T-helper 9 cell (primary cell): ENCODE measurements around the gene CEMIP2.
"Not testable (repeated sequence)": the region's sequence is repeated elsewhere in the genome, so short reads cannot be mapped to it uniquely, and the experiment has no call there.

ENCODE experiments used
- DNase-seq: peaks from one replicate; pipeline ENCODE4 v3.0.0-alpha.2; 2020

CEMIP2 gene

DNA sequence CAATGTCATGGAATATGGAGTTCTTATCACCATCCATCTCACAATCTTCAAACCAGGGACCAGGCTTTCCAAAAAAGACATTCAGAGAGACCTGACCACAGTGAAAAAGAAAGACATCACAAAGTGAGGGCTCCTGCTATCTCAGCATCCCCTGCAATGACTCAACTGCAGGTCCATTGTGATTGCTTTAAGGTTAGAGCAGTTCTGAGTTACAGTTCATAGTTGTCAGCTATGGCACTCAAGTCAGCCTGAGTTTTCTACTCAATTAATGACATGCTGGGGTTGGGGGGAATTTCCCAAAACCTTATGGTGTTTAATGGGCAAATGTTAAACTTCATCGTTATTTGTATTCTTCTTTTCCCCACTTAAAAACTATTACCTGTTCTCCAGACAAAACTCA, 58.9 kb downstream of the CEMIP2 start:
- no peak for DNase-seq

DNA sequence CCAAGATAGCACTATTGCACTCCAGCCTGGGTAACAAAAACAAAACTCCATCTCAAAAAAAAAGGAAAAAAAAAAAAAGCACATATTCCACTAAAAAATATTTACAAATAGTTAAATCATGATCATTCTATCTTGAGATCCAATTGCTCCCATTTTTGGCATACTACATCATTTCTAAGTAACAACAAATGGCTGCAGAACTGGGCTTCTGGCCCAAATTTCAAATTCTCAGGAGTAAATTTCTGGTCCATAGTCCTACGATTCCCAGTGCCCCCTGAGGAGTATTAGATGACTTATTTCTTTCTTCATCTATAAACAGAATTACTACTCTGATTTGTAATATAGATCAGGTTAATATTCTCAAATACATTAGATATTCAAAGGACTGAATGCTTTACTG, 62.1 kb downstream of the CEMIP2 start:
- DNase-seq: no peak

DNA sequence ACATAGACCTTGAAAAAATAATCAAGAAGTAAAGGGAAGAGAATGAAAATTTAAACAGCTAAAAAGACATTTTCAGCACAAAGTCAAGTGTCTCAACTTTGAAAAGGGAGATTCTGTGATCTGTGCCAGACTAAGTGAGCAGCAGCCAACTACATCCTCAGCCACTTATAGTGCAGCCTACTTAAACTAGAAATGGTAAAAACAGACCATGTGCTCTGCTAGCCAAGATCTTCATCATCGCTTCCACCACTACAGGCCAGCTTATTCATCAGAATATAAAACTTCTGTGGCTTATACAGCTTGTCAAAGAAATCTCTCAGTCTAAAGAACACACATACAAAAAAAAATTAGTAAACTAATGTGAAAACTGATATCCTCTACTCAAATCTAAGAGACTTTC, 63.5 kb downstream of the CEMIP2 start:
- no peak for DNase-seq

DNA sequence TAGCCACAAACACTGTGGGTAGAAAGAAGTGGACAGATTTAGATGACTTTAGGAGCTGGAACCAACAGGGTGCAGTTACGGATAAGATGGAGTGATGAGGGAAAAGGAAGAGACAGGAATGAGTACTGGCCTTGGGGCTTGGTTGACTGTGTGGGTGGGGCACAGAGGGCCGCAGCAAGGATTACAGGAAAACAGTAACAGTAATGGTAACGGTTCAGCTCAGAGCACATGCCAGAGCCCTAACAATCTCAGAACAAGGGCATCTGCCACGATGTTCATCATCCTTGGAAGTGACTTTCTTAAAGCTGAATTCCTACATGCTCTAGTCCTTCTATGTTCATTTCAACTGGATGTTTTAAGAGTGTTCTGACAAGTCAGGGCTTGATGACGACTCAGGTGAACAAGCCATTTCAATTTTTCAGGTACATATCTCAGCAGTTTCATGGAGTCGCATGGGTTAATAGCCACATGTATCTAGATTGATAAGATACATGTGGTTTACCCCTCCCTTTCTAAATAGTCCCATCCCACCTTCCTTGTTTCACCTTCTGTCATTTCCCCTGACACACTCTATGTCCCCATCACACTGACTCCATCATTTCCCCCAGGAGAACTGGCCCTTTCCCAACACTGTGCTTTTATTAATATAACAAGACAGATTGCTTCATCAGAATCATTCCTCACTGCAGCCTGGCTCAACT, 65.0 kb downstream of the CEMIP2 start:
- DNase-seq: no peak

DNA sequence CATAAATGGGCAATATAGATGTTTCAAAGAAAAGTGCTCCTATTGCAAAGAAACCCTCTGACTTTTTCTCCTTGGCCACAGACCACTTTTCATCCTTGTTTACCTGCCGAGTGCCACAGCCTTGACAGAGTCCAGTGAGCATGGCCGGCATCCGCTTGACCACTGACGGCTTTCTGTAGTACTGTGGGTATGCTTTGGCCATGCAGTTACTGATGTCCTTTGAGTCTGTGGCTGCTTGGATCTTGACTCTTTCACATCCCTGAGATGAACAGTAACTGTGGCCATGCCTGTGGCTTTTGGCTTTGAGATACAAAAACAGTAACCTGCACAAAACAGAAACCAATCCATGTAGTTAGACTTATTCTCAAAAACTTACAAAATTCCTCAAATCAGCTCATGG, 70.4 kb downstream of the CEMIP2 start:
- no peak for DNase-seq

DNA sequence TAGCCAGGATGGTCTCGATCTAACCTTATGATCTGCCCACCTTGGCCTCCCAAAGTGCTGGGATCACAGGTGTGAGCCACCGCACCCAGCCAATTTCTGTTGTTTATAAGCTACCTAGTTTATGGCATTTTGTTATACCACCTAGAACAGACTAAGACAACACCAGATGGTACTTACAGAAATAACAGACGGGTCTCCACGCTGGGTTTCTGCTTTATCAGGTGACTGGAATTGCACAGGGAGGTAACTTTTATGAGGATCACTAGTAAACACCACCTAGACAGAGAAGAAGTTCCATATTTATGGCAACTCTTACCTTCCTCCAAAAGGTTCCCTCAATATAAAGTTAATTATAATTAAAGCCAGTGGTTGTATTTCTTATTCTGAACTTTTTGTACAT, 74.0 kb downstream of the CEMIP2 start:
- no peak for DNase-seq

DNA sequence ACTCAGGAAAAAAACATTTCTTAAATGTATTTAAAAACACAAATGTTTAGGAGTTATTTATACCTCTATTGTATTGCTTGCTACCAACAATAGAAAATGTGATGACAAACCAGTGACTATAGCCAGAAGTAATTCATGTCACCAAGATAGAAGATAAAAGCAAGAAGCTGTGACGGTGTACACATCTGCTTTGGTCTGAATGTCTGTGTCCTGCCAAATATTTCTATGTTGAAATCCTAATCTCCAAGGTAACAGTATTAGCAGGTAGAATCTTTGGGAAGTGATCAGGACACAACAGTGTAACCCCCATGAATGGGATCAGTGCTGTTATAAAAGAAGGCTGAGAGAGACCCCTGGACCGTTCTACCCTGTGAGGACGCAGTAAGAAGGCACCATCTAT, 74.7 kb downstream of the CEMIP2 start:
- no peak for DNase-seq

DNA sequence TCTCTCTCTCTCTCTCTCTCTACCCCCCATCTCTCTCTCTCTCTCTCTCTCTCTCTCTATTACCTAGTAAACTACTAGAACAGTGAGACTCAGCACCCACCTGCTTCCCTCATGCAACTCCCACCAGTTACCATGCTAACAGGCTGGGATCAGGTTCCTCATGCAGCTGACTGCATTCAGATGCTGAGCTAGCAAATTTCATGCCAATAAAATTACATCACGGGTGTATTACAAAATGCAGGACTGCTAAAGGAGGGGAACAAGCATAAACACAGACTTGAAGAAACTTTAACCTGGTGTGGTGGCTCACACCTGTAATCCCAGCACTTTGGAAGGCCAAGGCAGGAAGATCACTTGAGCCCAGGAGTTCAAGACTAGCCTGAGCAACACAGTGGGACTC, 76.0 kb downstream of the CEMIP2 start:
- DNase-seq: no peak

DNA sequence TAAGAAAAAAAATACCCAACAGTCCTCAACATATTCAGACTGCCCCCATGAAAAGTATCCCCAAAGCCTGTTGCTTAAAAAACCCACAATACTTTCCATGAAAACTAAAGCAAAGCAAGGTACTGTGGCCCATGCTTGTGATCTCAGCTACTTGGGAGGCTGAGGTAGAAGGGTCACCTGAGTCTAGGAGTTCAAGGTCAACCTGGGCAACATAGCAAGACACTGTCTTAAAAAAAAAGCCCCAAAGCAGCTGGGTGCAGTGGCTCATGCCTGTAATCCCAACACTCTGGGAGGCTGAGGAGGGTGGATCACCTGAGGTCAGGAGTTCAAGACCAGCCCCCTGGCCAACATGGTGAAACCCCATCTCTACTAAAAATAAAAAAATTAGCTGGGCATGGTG, 76.7 kb downstream of the CEMIP2 start:
- not testable (repeated sequence) for DNase-seq

DNA sequence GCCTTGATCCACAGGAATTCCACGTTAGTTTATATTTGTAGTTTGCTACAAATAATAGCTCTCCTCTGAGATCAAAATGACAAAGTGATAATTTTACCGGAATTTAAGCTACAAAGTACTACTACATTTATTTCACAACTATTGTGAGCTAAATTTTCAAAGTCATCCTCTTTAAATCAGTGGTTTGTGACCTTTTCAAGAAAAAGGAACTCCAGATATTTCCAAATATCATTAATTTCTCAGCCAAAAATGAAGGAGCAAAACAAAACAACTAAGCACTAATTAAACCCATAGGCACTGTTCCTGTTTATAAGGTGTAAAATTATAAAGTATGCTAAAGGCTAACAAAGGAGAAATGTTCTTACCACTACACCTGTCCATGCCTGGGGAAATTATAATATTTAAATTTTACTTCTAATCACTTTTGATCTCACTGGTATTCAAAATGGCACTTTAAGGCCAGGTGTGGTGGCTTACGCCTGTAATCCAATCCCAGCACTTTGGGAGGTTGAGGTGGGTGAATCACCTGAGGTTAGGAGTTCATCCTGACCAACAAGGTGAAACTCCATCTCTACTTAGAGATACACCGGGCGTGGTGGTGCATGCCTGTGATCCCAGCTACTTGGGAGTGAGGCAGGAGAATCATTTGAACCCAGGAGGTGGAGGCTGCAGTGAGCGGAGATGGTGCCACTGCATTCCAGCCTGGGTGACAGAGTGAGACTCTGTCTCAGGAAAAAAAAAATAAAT, 77.5 kb downstream of the CEMIP2 start:
- no peak for DNase-seq

DNA sequence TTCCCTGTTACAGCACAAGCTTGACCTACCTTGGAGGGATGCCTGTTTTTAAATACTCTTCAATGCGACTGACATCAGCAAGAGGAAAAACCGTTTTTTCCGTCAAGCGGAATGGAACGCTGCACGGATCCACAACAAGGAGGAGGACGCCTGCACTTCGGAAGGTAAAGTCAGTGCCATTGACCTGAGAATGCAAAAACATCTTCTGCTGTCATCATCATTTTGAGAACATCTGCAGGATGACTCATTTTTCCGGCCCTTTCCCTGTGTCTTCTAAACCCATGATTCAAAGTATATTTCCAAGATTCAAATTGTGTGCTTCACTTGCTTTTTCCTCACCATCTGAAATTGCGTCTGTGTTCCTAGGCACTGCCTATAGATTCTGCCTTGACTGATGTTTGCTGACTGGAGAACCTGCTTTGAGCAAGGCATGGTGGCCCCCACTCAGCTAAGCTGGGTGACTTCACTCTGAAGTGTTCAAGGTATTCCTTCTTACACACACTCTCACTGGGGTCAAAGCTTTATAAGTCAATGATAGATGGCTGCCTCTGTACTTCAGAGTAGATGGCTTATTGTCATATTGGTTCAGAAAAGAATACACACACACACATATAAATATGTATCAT, 78.1 kb downstream of the CEMIP2 start:
- no peak for DNase-seq

DNA sequence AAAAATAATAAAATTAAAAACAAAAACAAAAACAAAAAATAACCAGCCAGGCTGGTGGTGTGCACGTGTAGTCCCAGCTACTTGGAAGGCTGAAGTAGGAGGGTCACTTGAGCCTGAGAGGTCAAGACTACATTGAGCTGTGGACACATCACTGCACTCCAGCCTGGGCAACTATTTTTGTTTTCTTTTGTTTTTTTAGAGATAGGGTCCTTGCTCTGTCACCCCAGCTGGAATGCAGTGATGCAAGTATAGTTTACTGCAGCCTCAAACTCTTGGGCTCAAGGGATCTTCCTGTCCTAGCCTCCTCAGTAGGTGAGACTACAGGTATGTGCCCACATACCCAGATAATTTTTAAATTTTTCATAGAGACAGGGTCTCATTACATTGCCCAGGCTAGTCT, 80.6 kb downstream of the CEMIP2 start:
- no peak for DNase-seq

DNA sequence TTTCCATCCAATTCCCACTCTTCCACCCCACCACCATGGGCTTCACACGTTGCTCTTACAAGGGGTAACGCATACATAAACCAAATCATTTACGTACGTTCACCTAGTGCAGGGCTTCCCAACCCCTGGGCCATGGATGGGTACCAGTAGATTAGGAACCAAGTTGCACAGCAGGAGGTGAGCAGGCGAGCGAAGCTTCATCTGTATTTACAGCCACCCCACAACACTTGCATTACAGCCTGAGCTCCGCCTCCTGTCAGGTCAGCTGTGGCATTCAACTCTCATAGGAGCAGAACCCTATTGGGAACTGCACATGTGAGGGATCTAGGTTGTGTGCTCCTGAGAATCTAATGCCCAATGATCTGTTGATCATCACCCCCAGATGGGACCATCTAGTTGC, 82.3 kb downstream of the CEMIP2 start:
- no peak for DNase-seq

DNA sequence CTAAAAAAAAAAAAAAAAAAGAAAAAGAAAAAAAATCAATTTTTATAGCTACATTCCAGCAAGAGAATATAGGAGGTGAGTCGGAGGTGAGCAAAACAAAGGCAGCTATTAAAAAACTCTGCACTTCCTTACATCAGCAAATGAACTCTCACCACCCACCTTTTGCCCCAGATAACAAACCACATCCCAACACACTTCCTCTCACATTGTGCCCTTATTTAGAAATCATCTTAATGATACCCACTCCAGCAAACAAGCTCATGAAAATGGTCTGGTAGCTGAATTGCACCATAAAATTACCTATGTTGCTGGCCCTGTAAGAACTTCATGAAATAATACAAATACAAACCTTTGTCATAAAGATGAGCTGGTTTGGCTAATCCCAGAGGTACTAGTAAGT, 82.9 kb downstream of the CEMIP2 start:
- peak; percentile 13 for DNase-seq

DNA sequence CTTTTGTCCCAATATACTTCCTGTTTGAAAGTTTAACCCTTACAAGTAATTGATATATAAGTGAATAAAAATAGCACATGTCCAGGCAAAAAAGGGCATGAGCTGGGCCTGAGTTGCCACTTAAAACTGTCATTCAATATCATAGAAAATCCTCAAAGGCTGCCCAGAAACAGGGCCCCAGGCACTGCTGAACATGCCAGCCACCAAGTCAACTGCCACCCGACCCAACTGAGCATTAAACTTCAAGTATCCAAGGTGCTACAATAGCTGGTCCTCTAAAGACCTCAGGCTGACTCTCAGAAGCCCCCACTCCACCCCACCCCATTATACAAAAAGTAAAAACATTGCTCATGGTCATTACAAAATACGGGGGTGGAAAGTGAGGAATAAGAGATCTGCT, 83.7 kb downstream of the CEMIP2 start:
- no peak for DNase-seq

DNA sequence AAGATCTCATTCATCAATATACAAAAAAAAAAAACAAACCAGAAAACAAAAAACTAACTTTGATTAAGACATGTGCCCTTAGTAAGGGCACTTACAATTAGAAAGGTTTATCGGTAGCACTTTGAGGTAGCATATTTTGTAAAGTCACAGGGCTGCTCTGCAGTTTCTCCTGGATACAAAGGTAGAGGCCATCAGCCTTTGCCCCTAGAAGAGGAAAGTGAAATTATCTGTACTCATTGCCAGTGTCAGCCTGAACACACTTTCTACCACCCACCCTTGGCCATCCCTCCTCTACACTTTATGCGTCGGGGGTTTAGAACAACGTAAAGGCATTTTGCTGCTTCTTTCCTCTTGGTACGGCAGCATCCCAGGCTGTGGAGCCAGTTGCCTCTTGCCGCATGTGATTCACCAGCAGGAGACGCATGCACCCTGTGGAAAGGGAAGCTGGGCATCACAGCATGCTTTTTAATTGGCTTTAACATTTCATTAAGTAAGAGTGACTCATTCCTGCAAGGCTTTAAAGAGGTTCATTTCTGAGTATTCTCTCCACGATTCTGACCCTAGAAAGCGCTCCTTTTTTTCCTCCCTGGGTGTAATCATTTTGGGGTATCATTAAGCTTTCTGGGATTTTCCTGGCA, 84.6 kb downstream of the CEMIP2 start:
- no peak for DNase-seq

DNA sequence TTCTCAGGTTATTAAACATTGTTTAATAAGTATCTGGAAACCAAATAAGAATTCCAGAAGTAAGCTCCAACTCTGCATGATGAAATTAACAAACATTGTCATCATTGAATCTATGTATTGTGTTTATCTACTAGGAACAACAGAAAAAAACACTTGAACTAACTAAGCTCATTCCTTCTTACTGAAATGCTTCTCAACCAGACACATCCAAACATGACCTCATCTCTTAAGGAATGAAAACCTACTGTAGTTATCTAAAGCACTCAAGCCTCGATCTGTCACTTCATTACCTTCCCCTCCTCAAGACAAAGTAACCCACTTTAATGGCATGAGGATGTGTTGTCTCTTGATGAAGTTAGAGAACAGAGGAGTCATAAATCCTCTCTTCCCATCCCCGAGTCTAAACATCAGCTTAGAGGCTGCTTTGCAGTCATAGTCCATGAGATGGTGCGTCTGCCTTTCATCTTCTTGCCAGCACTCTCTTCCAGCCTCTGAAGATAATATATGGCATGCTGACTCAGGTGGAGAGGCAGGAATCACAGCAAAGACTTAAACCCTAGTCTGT, 86.5 kb downstream of the CEMIP2 start:
- DNase-seq: no peak

DNA sequence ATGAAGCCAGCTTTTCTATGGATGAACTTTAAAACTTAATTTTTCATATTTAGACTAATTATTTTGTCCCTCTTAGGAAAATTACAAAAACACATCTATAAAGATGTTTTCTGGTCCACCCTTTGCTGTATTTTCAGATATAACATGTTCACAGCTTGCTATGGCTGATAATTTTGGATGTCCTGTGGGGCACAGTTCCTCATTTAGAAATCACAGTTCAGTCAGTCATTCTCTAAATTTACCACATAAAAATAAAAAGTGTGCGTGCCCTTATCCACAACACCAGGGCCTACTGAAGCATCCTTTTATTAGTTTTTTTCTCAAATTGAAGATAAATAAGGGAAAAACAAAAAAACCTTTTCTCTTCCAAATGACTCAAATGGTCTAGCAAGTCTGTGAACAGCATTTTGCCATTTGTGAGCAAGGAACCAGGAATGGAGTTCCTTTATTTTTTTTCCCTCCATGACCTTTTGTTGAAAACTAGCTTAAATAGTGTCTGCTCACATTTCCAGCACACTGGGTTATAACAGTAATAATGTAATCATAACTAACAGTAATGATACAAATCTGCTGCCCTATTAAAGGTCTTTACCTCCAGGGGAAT, 87.1 kb downstream of the CEMIP2 start:
- no peak for DNase-seq

DNA sequence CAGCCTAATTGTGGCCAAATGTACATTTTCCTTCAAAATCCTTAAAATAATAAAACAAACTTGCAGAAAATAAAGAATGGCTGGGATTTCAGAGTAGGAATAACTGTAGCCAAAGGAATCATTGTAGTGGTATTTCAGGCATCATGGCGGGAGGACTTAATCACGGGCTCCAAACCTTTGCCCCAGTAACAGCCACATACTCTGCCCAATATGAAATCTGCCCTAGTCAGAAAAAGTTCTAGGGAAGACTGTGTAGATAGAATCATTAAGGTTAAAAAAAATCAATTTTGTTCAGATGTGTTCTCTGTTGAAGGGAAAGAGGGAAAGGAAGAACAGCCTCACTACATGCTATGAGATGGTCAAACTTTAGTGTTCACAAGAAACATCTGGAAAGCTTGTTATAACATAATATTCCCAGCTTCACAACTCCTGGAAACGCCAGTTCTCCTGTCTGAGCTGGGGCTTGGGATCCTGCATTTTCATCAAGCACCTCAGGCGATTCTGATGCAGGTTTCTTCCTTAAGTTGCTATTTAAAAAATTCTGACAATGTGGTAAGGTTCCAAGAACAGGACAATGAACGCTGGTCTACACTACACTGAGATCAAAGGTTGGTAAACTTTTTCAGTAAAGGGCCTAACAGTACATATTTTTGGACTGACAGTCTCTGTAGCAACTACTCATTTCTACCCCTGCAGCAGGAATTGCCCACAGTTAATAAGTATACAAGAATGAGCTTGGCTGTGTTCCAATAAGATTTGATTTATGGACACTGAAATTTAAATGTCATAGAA, 87.9 kb downstream of the CEMIP2 start:
- no peak for DNase-seq

DNA sequence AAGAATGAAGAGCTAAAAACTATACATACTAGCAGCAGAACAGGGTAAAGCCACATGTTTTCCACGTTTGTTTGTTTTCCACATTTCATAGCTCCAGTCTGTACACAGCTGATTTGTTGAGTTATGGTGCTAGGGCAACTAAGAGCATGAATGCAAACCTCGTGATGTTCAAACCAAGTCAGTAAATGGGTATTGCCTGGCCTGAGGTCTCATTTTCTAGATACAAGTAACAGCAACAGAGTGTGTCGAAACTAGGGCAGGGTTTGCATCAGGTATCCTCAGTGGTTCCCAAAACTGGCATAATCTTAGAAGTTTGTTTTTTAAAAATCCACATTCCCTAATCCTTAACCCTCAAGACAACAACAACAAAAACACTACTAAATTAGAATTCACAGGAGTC, 89.3 kb downstream of the CEMIP2 start:
- DNase-seq: no peak

DNA sequence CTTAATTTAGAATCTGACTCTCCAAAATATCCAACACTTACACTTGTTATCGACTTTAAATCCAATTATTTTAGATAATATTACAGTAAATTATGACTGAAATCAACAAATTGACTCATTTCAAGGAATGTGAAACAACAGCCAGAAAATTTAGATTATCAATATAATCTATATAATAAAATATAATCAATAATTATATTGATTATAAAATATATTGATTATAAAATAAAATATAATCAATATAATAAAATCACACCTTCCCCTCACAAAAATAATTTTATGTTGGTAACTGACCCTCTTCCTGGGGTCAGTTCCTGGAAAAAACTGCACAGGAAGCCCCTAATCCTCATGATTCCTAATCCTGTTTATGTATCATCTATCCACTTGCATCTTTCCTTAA, 91.1 kb downstream of the CEMIP2 start:
- DNase-seq: no peak

DNA sequence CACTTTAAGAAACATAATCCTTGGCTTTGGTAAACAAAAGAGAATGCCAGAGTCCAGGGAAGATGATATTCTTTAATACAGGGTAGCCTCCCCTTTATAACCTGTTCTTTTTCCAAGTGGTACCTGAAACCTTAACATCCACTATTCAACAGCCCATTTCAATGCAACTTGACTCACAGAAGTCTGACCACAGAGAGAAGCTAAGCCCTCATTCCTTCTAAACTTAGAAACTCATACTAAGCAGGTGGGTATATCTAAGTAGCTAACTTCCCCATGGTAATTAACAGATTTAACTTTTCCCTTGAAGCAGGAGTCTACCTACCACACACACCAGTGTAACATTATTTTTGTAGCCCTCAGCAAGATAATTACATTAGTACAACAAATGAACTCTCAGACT, 91.9 kb downstream of the CEMIP2 start:
- no peak for DNase-seq
